Large intestine (tissue), 3 donors: Measurements from ENCODE around the gene ADAMTS20. TPM values are rescaled to one million over a fixed set of nuclear protein-coding genes. Genes with fewer than 3 reads are reported as not detected.

ENCODE experiments used
- DNase-seq, 2 donors: peaks; one replicate each; pipeline versions ENCODE4 v3.0.0 to v3.0.0-alpha.2; 2013
- H3K27ac ChIP-seq: one replicate; pipeline ENCODE4 v1.5.1; 2013; ENCODE audit warnings: low read length
- H3K27me3 ChIP-seq: 2 replicates; pipeline ENCODE4 v1.6.1; 2013; ENCODE audit warnings: low read length; ENCODE audit not compliant: control insufficient read depth, insufficient read depth
- H3K36me3 ChIP-seq: 2 replicates; pipeline ENCODE4 v1.6.1; 2013; ENCODE audit warnings: low read length; ENCODE audit not compliant: control insufficient read depth, insufficient read depth
- H3K4me1 ChIP-seq: one replicate; pipeline ENCODE4 v1.6.1; 2013; ENCODE audit warnings: low read length; ENCODE audit not compliant: control insufficient read depth, insufficient read depth
- H3K4me3 ChIP-seq: one replicate; pipeline ENCODE4 v1.5.1; 2013; ENCODE audit warnings: low read length
- H3K9me3 ChIP-seq: one replicate; pipeline ENCODE4 v1.6.1; 2013; ENCODE audit warnings: mild to moderate bottlenecking, low read depth, low read length, moderate library complexity; ENCODE audit not compliant: control insufficient read depth
- WGBS: methylation state at CpG from one replicate; pipeline ENCODE4 v1.1.5; 2013; ENCODE audit warnings: low lambda C conversion rate; ENCODE audit not compliant: insufficient coverage; 5-methylcytosine and 5-hydroxymethylcytosine counted together
- polyA plus RNA-seq: library from polyadenylated mRNA; unstranded; fragments of 120-200 nt; gene quantifications from one replicate; pipeline ENCODE4 v1.2.1, GENCODE V29; 2013

ADAMTS20 gene
- polyA plus RNA-seq, 1 donor, result 0.49 TPM

GRCh38 chr12:43318021-43318420 is 234.0 kb downstream of the ADAMTS20 start:
- no peak for DNase-seq
- Histone ChIP-seq H3K4me3 (no peak overlapping the region), H3K27me3 (no peaks in the 10 kb centered on the region), H3K9me3 (no peaks in the 10 kb centered on the region), H3K36me3 (no peaks in the 10 kb centered on the region), H3K4me1 (no peaks in the 10 kb centered on the region), H3K27ac (no peak overlapping the region)
- 80% methylated on average over 1 of the region's 4 CpGs for WGBS

GRCh38 chr12:43317156-43317555 is 234.8 kb downstream of the ADAMTS20 start:
- no peak for DNase-seq
- H3K27me3 ChIP-seq, result no peaks in the 10 kb centered on the region
- H3K4me1 ChIP-seq, result no peaks in the 10 kb centered on the region
- 20% methylated on average over 1 of the region's 3 CpGs for WGBS
- H3K9me3 ChIP-seq, result no peaks in the 10 kb centered on the region
- no peak overlapping the region for H3K4me3 ChIP-seq
- no peak overlapping the region for H3K27ac ChIP-seq
- no peaks in the 10 kb centered on the region for H3K36me3 ChIP-seq

GRCh38 chr12:43316520-43316919 is 235.5 kb downstream of the ADAMTS20 start:
- H3K27me3 ChIP-seq, result no peaks in the 10 kb centered on the region
- no peaks in the 10 kb centered on the region for H3K36me3 ChIP-seq
- no peaks in the 10 kb centered on the region for H3K4me1 ChIP-seq
- no peak for DNase-seq
- H3K9me3 ChIP-seq, result no peaks in the 10 kb centered on the region
- 29% methylated on average over 1 of the region's 1 CpG for WGBS
- H3K4me3 ChIP-seq, result no peak overlapping the region
- H3K27ac ChIP-seq, result no peak overlapping the region

GRCh38 chr12:43315961-43316360 is 236.0 kb downstream of the ADAMTS20 start:
- Histone ChIP-seq H3K27ac (no peak overlapping the region), H3K36me3 (no peaks in the 10 kb centered on the region), H3K4me1 (no peaks in the 10 kb centered on the region), H3K4me3 (no peak overlapping the region), H3K9me3 (no peaks in the 10 kb centered on the region), H3K27me3 (no peaks in the 10 kb centered on the region)
- DNase-seq, result no peak

GRCh38 chr12:43312991-43313505 is 239.0 kb downstream of the ADAMTS20 start:
- Histone ChIP-seq H3K4me3 (no peak overlapping the region), H3K36me3 (no peaks in the 10 kb centered on the region), H3K9me3 (no peaks in the 10 kb centered on the region), H3K27ac (no peak overlapping the region), H3K27me3 (no peaks in the 10 kb centered on the region), H3K4me1 (no peaks in the 10 kb centered on the region)
- DNase-seq, result no peak
- 71% methylated on average over 2 of the region's 4 CpGs for WGBS

GRCh38 chr12:43310596-43310995 is 241.4 kb downstream of the ADAMTS20 start:
- DNase-seq, result no peak
- H3K36me3 ChIP-seq, result no peaks in the 10 kb centered on the region
- no peaks in the 10 kb centered on the region for H3K4me1 ChIP-seq
- no peaks in the 10 kb centered on the region for H3K9me3 ChIP-seq
- H3K4me3 ChIP-seq, result no peak overlapping the region
- H3K27ac ChIP-seq, result no peak overlapping the region
- H3K27me3 ChIP-seq, result no peaks in the 10 kb centered on the region

GRCh38 chr12:43309959-43310358 is 242.0 kb downstream of the ADAMTS20 start:
- Histone ChIP-seq H3K9me3 (no peaks in the 10 kb centered on the region), H3K27ac (no peak overlapping the region), H3K4me3 (no peak overlapping the region), H3K27me3 (no peaks in the 10 kb centered on the region), H3K4me1 (no peaks in the 10 kb centered on the region), H3K36me3 (no peaks in the 10 kb centered on the region)
- WGBS, result 57% methylated on average over 1 of the region's 3 CpGs
- DNase-seq, result no peak

- no CpG with 5 or more reads among the region's 3 CpGs for WGBS
Measured at GRCh38 chr12:43308776-43309175, 243.2 kb downstream of the ADAMTS20 start.

GRCh38 chr12:43307126-43307525 is 244.9 kb downstream of the ADAMTS20 start:
- Histone ChIP-seq H3K4me3 (no peak overlapping the region), H3K27ac (no peak overlapping the region), H3K27me3 (no peaks in the 10 kb centered on the region), H3K4me1 (no peaks in the 10 kb centered on the region), H3K9me3 (no peaks in the 10 kb centered on the region), H3K36me3 (no peaks in the 10 kb centered on the region)
- DNase-seq, result no peak
- 55% methylated on average over 2 of the region's 2 CpGs for WGBS

More at GRCh38 chr12:43308776-43309175, 243.2 kb downstream of the ADAMTS20 start:
- Histone ChIP-seq H3K4me3 (no peak overlapping the region), H3K36me3 (no peaks in the 10 kb centered on the region), H3K4me1 (no peaks in the 10 kb centered on the region), H3K27ac (no peak overlapping the region), H3K9me3 (no peaks in the 10 kb centered on the region), H3K27me3 (no peaks in the 10 kb centered on the region)
- no peak for DNase-seq

- H3K27me3 ChIP-seq, result no peaks in the 10 kb centered on the region
- no peaks in the 10 kb centered on the region for H3K4me1 ChIP-seq
- H3K27ac ChIP-seq, result no peak overlapping the region
- no peaks in the 10 kb centered on the region for H3K36me3 ChIP-seq
- no peak overlapping the region for H3K4me3 ChIP-seq
- 100% methylated on average over 1 of the region's 3 CpGs for WGBS
- no peak for DNase-seq
- H3K9me3 ChIP-seq, result no peaks in the 10 kb centered on the region
Measured at GRCh38 chr12:43306066-43306465, 245.9 kb downstream of the ADAMTS20 start.

- WGBS, result no CpG with 5 or more reads among the region's 2 CpGs
- Histone ChIP-seq H3K4me3 (no peak overlapping the region), H3K9me3 (no peaks in the 10 kb centered on the region), H3K27me3 (no peaks in the 10 kb centered on the region), H3K36me3 (no peaks in the 10 kb centered on the region), H3K27ac (no peak overlapping the region), H3K4me1 (no peaks in the 10 kb centered on the region)
- DNase-seq, result no peak
Measured at GRCh38 chr12:43305065-43305464, 246.9 kb downstream of the ADAMTS20 start.
